ENCODE measurements around the gene PCDHGB7.
"Not testable (repeated sequence)": the region's sequence is repeated elsewhere in the genome, so short reads cannot be mapped to it uniquely, and the experiment has no call there.

PCDHGB7 gene

GRCh38 chr5:141417494-141418172 is at the start of gene PCDHGB7:
Gene PCDHGB7, plus strand, starts transcription at chr5:141417677. Its CDS starts 183 bp downstream, at chr5:141417860.
- peak; percentile 60 for DNase-seq

GRCh38 chr5:141369994-141370848 is 47.3 kb upstream of the PCDHGB7 start, which contains the start of gene PCDHGB3:
Gene PCDHGB3, plus strand, starts transcription at chr5:141370242. Its CDS starts 153 bp downstream, at chr5:141370395.
- DNase-seq, result peak; percentile 7

DNA sequence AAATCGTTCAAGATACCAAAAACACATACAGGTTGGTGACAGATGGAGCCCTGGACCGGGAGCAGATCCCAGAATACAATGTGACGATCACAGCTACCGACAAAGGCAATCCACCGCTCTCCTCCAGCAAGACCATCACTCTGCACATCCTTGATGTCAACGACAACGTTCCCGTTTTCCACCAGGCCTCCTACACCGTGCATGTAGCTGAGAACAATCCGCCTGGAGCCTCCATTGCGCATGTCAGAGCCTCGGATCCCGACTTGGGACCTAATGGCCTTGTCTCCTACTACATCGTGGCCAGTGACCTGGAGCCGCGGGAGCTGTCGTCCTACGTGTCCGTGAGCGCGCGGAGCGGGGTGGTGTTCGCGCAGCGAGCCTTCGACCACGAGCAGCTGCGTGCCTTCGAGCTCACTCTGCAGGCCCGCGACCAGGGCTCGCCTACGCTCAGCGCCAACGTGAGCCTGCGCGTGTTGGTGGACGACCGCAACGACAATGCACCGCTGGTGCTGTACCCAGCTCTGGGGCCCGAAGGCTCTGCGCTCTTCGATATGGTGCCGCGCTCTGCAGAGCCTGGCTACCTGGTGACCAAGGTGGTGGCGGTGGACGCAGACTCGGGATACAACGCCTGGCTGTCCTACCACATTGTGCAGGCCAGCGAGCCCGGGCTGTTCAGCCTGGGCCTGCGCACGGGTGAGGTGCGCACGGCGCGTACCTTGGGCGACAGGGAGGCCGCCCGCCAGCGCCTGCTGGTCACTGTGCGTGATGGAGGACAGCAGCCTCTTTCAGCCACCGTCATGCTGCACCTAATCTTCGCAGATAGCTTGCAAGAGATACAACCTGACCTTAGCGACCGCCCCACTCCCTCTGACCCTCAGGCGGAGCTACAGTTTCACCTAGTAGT is 45.7 kb upstream of the PCDHGB7 start:
- DNase-seq, result no peak

GRCh38 chr5:141373673-141374317 is 43.7 kb upstream of the PCDHGB7 start, which contains the start of gene PCDHGA6:
Gene PCDHGA6, plus strand, starts transcription at chr5:141373891. Its CDS starts 193 bp downstream, at chr5:141374084.
- DNase-seq, result peak; percentile 4

DNA sequence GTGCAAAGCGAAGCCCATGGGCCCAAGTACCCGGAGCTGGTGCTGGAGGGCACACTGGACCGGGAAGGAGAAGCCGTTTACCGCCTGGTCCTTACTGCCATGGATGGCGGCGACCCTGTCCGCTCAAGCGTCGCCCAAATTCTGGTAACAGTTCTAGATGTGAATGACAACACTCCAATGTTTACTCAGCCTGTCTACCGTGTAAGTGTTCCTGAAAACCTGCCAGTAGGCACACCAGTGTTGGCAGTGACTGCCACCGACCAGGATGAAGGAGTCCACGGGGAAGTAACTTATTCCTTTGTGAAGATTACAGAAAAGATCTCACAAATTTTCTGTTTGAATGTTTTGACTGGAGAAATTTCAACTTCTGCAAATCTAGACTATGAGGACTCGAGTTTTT is 42.9 kb upstream of the PCDHGB7 start:
- DNase-seq, result no peak

DNA sequence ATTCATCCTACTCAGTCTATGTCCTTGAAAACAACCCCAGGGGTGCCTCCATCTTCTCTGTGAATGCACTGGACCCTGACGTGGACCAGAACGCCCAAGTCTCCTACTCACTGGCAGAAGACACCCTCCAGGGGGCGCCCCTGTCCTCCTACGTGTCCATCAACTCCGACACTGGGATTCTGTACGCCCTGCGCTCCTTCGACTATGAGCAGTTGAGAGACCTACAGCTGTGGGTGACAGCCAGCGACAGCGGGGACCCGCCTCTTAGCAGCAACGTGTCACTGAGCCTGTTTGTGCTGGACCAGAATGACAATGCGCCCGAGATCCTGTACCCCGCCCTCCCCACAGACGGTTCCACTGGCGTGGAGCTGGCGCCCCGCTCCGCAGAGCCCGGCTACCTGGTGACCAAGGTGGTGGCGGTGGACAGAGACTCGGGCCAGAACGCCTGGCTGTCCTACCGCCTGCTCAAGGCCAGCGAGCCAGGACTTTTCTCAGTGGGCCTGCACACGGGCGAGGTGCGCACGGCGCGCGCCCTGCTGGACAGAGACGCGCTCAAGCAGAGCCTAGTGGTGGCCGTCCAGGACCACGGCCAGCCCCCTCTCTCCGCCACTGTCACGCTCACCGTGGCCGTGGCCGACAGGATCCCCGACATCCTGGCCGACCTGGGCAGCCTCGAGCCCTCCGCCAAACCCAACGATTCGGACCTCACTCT is 41.9 kb upstream of the PCDHGB7 start:
- DNase-seq, result not testable (repeated sequence)

GRCh38 chr5:141382469-141383294 is 34.8 kb upstream of the PCDHGB7 start, which contains the start of gene PCDHGA7:
Gene PCDHGA7, plus strand, starts transcription at chr5:141382742. Its CDS starts 158 bp downstream, at chr5:141382900.
- DNase-seq, result no peak

DNA sequence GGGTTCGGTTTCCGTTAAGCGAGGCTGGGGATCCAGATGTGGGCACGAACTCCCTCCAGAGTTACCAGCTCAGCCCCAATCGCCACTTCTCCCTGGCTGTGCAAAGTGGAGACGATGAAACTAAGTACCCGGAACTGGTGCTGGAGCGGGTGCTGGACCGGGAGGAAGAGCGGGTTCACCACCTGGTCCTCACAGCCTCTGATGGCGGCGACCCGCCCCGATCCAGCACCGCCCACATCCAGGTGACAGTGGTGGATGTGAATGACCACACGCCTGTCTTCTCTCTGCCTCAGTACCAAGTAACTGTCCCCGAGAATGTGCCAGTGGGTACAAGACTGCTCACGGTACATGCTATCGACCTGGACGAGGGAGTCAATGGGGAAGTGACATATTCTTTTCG is 34.1 kb upstream of the PCDHGB7 start:
- DNase-seq, result no peak

- no peak for DNase-seq
Measured at GRCh38 chr5:141384471-141385267, 32.8 kb upstream of the PCDHGB7 start.

- DNase-seq, result peak; percentile 24
Measured at GRCh38 chr5:141387557-141388311, 29.7 kb upstream of the PCDHGB7 start, which contains the start of gene PCDHGB4. Gene PCDHGB4, plus strand, starts transcription at chr5:141387698. Its CDS starts 187 bp downstream, at chr5:141387885.

GRCh38 chr5:141388661-141389060 is 28.8 kb upstream of the PCDHGB7 start:
- DNase-seq, result no peak

- no peak for DNase-seq
Measured at GRCh38 chr5:141389153-141390042, 28.1 kb upstream of the PCDHGB7 start.

DNA sequence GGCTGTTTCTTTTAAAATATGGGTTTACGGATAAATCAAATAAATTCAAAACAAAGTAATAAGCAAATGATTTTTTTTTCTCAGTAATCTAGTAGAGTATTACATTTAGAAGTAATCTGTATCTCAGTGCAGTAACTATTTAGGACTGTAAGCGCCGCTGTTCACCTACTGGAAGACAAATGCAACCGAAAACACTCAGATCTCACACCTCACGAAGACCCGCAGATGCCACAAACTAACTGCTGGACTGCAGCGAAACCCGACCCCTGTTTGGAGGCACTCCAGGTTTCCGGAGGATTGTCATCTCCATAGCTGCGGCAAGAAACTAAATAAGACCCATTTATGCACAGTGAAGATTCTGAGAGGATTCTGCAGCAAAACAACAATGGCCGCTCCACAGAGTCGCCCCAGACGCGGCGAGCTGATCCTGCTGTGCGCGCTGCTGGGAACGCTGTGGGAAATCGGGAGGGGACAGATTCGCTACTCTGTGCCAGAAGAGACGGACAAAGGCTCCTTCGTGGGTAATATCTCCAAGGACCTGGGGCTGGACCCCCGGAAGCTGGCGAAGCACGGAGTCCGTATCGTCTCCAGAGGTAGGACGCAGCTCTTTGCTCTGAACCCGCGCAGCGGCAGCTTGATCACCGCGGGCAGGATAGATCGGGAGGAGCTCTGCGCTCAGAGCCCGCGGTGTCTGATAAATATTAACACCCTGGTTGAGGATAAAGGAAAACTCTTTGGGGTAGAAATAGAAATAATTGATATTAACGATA is 24.9 kb upstream of the PCDHGB7 start, which contains the start of gene PCDHGA8:
PCDHGA8 (plus strand) TSS at position 205 of the 770 bp plus-strand sequence; CDS start at position 386, 181 bp downstream.
- no peak for DNase-seq

- no peak for DNase-seq
Measured at GRCh38 chr5:141393267-141393666, 24.2 kb upstream of the PCDHGB7 start.

DNA sequence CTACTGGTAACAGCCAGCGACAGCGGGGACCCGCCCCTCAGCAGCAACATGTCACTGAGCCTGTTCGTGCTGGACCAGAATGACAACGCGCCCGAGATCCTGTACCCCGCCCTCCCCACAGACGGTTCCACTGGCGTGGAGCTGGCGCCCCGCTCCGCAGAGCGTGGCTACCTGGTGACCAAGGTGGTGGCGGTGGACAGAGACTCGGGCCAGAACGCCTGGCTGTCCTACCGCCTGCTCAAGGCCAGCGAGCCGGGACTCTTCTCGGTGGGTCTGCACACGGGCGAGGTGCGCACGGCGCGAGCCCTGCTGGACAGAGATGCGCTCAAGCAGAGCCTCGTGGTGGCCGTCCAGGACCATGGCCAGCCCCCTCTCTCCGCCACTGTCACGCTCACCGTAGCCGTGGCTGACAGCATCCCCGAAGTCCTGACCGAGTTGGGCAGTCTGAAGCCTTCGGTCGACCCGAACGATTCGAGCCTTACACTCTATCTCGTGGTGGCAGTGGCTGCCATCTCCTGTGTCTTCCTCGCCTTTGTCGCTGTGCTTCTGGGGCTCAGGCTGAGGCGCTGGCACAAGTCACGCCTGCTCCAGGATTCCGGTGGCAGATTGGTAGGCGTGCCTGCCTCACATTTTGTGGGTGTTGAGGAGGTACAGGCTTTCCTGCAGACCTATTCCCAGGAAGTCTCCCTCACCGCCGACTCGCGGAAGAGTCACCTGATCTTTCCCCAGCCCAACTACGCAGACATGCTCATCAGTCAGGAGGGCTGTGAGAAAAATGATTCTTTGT is 22.9 kb upstream of the PCDHGB7 start:
- not testable (repeated sequence) for DNase-seq

Measured in hematopoietic multipotent progenitor cell treated with erythropoietin and hydrocortisone succinate and interleukin-3 and kit ligand, for 8 days (in vitro differentiated cells).